IgD-negative memory B cell (primary cell): ENCODE measurements around the gene FHAD1. TPM values are rescaled to one million over a fixed set of nuclear protein-coding genes. Genes with fewer than 3 reads are reported as not detected.

Experiments used
- H3K27ac Mint-ChIP-seq, 3 donors: one replicate each; pipeline ENCODE4 v1.8.0; 2020 to 2022; ENCODE audit warnings: mild to moderate bottlenecking in 3 of 3, mixed read lengths in 3 of 3, moderate library complexity in 1 of 3
- H3K27me3 Mint-ChIP-seq: one replicate; pipeline ENCODE4 v1.8.0; 2021; ENCODE audit warnings: mixed read lengths
- H3K36me3 Mint-ChIP-seq: one replicate; pipeline ENCODE4 v1.8.0; 2020; ENCODE audit warnings: mild to moderate bottlenecking, mixed read lengths
- H3K4me1 Mint-ChIP-seq, 3 donors: one replicate each; pipeline ENCODE4 v1.8.0; 2020 to 2022; ENCODE audit warnings: mixed read lengths in 3 of 3, mild to moderate bottlenecking in 1 of 3
- H3K4me3 Mint-ChIP-seq, 4 donors: one replicate each; pipeline ENCODE4 v1.8.0; 2020 to 2022; ENCODE audit warnings: mild to moderate bottlenecking in 4 of 4, mixed read lengths in 4 of 4, moderate library complexity in 3 of 4
- H3K9me3 Mint-ChIP-seq, 3 donors: one replicate each; pipeline ENCODE4 v1.8.0; 2020 to 2021; ENCODE audit warnings: mixed read lengths in 3 of 3, mild to moderate bottlenecking in 1 of 3
- polyA plus RNA-seq: library from polyadenylated mRNA; unstranded; fragments of 300-500 nt; fragmentation: Illumina TruSeq; gene quantifications from one replicate; pipeline ENCODE4 v1.2.3, GENCODE V29; 2021

The FHAD1 gene
- polyA plus RNA-seq, 1 donor from 2014 or later: not detected

DNA sequence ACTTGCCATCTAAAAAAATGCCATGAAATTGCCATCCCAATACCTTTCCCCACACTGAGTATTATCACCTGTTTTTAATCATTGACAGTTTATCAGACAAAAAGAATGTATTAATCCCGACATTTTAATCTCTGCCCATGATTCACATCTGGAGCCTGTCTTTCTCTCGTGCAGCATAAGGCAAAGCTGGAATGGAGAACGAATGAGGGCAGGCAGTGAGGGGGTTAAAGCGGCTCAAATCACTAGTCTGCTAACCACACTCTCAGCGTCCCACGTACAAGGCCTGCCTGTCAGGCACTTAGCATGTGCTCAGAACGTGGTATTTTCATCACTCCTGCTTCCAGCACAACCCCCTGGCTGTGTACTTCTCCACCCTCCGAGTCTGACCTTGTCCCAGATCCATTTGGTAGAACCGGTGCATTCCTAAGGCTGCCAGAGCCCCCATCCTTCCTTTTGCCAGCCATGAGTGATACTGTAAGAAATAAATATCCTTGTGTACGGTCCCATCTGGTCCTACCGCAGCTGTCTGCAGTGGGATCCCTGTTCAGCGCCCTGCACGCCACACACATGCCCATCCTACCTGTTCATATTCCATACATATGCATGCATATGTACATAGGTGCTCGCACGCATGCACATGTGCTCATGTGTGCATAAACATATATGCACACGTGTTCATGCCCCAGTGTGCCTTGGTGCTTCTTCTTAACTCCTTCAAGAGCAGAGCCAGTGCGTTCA, 34.6 kb upstream of the FHAD1 start:
- no peak overlapping the region for H3K27ac Mint-ChIP-seq
- no peak overlapping the region for H3K4me3 Mint-ChIP-seq
- H3K27me3 Mint-ChIP-seq: peaks cover 19% of the 10 kb centered on the region
- no peaks in the 10 kb centered on the region for H3K4me1 Mint-ChIP-seq
- peaks cover 0 to 3% (median 0%) of the 10 kb centered on the region in 3 donors for H3K9me3 Mint-ChIP-seq
- H3K36me3 Mint-ChIP-seq: no peaks in the 10 kb centered on the region

- H3K9me3 Mint-ChIP-seq: peaks cover 0 to 3% (median 0%) of the 10 kb centered on the region in 3 donors
- H3K27me3 Mint-ChIP-seq: peaks cover 16% of the 10 kb centered on the region
- no peaks in the 10 kb centered on the region for H3K4me1 Mint-ChIP-seq
- H3K36me3 Mint-ChIP-seq: no peaks in the 10 kb centered on the region
- H3K27ac Mint-ChIP-seq: no peak overlapping the region
- H3K4me3 Mint-ChIP-seq: no peak overlapping the region
Observed at GRCh38 chr1:15212954-15213291, 34.1 kb upstream of the FHAD1 start.

DNA sequence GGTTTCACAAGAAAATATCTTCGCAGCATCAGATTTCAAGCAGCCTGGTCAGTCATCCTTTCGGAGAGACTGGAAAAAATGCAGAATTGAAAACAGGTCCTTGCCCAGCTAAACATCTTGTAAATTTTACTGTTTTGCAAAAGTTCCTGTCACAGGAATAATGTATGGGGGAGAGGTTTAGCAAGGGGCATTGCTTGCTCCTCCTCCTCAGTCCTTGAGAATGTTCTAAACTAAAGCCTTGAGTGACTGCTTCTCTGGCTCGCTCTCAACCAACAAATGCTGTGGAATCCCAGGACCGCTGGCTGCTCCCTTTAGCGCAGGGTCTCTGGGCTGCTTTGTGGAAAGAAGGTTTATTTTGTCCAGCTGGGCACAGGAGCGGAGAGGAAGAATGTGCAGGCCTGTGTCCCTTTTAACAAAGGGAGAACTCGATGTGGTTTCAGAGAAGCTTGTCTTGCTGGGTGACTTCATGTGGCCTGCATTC, 33.6 kb upstream of the FHAD1 start:
- H3K4me3 Mint-ChIP-seq: no peak overlapping the region
- H3K27me3 Mint-ChIP-seq: peaks cover 15% of the 10 kb centered on the region
- H3K27ac Mint-ChIP-seq: no peak overlapping the region
- H3K4me1 Mint-ChIP-seq: no peaks in the 10 kb centered on the region
- no peaks in the 10 kb centered on the region for H3K36me3 Mint-ChIP-seq
- peaks cover 0 to 3% (median 0%) of the 10 kb centered on the region in 3 donors for H3K9me3 Mint-ChIP-seq

DNA sequence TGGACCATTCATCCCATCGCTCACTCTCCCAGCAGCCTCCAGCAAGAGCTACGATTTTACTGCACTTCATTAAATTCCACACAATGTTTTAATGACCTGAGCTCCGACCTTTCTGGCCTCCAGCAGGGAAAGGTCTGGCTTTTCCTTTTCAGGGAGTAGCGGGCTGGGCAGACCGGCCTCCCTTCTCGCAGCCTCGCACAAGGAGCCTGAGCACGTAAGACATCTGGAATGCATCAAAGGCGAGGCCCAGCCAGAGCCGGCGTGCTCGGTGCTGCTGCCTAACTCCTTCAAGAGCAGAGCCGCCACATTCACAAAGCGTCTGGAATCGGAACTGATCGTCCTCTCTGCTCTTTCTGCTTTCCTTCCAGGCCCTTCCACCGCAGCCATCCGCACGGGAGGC, 32.5 kb upstream of the FHAD1 start:
- H3K9me3 Mint-ChIP-seq: peaks cover 0 to 5% (median 0%) of the 10 kb centered on the region in 3 donors
- no peaks in the 10 kb centered on the region for H3K4me1 Mint-ChIP-seq
- no peak overlapping the region for H3K4me3 Mint-ChIP-seq
- H3K36me3 Mint-ChIP-seq: no peaks in the 10 kb centered on the region
- H3K27ac Mint-ChIP-seq: no peak overlapping the region
- peaks cover 12% of the 10 kb centered on the region for H3K27me3 Mint-ChIP-seq

DNA sequence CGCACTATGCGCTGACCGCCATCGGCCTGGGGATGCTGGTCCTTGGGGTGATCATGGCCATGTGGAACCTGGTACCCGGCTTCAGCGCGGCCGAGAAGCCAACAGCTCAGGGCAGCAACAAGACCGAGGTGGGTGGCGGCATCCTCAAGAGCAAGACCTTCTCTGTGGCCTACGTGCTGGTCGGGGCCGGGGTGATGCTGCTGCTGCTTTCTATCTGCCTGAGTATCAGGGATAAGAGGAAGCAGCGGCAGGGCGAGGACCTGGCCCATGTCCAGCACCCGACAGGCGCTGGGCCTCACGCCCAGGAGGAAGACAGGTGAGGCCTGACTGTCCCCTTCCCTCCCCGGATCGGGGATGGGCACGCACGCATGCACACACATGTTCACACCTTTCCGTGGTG, 31.9 kb upstream of the FHAD1 start:
- Mint-ChIP-seq H3K4me3 (no peak overlapping the region), H3K4me1 (no peaks in the 10 kb centered on the region), H3K27ac (no peak overlapping the region), H3K9me3 (peaks cover 0 to 5% (median 0%) of the 10 kb centered on the region in 3 donors), H3K36me3 (no peaks in the 10 kb centered on the region), H3K27me3 (peaks cover 12% of the 10 kb centered on the region)

GRCh38 chr1:15217654-15218053, 29.4 kb upstream of the FHAD1 start:
- Mint-ChIP-seq H3K9me3 (peaks cover 0 to 5% (median 0%) of the 10 kb centered on the region in 3 donors), H3K36me3 (no peaks in the 10 kb centered on the region), H3K27ac (no peak overlapping the region), H3K4me3 (no peak overlapping the region), H3K4me1 (no peaks in the 10 kb centered on the region), H3K27me3 (peaks cover 21% of the 10 kb centered on the region)

DNA sequence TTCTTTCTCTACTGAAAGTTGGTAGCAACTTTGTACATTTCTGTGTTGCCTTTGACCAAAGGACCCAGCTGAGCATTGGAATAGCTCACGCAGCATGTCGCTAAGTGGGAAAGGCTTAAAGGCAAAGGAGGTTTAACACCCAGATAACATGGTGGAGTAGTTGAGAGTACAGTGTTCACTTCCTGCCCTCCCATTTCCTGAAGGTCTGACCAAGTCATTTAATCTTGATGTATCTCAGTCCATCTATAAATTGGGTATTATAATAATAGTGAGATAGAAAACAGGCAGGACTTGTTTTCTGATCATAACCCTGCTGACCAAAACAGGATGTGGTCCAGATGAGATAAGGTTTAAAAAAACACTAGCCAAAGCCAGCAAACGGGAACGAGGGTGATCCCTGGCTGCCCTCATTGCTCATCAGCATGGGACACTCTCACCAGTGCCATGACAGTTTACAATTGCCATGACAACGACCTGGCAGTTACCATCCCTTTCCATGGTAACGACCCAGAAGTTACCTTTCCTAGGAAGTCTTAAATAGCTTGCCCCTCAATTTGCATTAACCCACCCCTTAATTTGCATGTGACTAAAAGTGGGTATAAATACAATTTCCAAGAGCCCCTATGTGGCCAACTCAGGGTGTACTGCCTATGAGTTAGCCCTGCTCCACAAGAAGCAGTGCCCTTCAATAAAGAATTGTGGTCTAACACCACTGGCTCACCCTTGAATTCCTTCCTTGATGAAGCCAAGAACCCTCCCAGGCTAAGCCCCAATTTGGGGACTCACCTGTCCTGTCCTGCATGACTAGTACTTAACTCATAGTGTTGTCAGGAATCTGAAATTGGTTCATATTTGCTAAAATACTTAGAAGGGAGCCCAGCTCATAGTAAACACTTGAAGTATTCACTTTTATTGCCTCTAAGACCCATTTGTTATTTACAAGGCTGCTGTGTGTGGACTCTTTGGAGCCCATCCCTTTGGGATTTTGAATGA, 28.4 kb upstream of the FHAD1 start:
- no peaks in the 10 kb centered on the region for H3K36me3 Mint-ChIP-seq
- H3K4me3 Mint-ChIP-seq: no peak overlapping the region
- no peaks in the 10 kb centered on the region for H3K4me1 Mint-ChIP-seq
- peaks cover 0 to 5% (median 0%) of the 10 kb centered on the region in 3 donors for H3K9me3 Mint-ChIP-seq
- H3K27me3 Mint-ChIP-seq: peaks cover 19% of the 10 kb centered on the region
- H3K27ac Mint-ChIP-seq: no peak overlapping the region

GRCh38 chr1:15219280-15220023, 27.6 kb upstream of the FHAD1 start:
- Mint-ChIP-seq H3K27ac (no peak overlapping the region), H3K36me3 (no peaks in the 10 kb centered on the region), H3K27me3 (peaks cover 16% of the 10 kb centered on the region), H3K4me3 (no peak overlapping the region), H3K9me3 (peaks cover 0 to 5% (median 0%) of the 10 kb centered on the region in 3 donors), H3K4me1 (peaks cover 0 to 4% (median 4%) of the 10 kb centered on the region in 3 donors)

DNA sequence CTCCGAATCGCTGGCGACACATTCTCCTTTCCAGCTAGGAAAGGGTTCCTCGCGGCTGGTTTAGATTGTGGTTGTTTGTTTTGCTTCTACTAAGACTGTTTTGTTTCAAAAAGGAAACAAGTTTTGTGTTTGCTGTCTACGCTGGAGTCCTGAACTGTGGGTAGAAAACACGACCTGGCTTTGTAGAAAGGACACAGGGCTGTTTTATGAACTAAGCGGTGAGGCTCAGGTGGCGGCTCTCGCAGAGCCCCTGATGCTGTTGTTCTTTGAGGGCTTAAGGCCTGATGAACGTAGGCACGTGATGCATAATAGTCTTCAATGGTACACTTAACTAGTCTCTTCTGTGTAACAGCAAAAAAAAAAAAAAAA, 27.0 kb upstream of the FHAD1 start:
- H3K36me3 Mint-ChIP-seq: no peaks in the 10 kb centered on the region
- no peak overlapping the region for H3K4me3 Mint-ChIP-seq
- peaks cover 0 to 8% (median 7%) of the 10 kb centered on the region in 3 donors for H3K4me1 Mint-ChIP-seq
- H3K9me3 Mint-ChIP-seq: peaks cover 0 to 5% (median 0%) of the 10 kb centered on the region in 3 donors
- H3K27ac Mint-ChIP-seq: no peak overlapping the region
- peaks cover 18% of the 10 kb centered on the region for H3K27me3 Mint-ChIP-seq

DNA sequence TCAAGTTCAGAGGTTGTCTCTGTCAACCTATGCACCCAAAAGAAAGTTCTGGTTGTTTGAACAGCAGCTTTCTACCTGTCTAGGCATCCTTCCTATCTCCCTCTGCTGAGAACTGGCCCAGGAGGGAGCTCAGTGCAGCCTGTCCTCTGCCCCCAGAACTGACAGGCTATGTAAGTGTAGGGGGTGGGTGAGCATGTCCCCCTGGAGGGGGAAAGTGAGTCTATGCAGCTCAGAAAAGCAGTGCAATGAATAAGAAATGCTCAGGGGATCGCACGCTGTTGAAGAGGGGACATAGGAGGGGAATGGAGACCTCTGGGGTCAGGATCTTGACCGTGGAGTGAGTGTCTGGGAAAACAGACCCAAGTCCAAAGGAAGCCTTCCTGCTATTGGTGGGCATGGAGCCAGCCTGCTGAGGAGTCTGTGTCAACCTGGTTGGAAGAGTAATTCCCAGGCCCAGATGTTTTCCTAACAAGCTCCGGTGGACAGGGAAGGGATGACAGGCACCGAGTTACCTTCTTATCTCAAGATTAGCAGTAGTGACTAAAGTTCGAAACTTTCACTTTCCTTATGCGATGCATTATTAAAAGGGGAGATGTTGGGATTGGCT, 26.1 kb upstream of the FHAD1 start:
- peaks cover 0 to 8% (median 7%) of the 10 kb centered on the region in 3 donors for H3K4me1 Mint-ChIP-seq
- peaks cover 0 to 5% (median 0%) of the 10 kb centered on the region in 3 donors for H3K9me3 Mint-ChIP-seq
- H3K4me3 Mint-ChIP-seq: peak overlapping the region in 1 of 4 donors; percentile 52
- H3K36me3 Mint-ChIP-seq: no peaks in the 10 kb centered on the region
- no peak overlapping the region for H3K27ac Mint-ChIP-seq
- peaks cover 18% of the 10 kb centered on the region for H3K27me3 Mint-ChIP-seq

DNA sequence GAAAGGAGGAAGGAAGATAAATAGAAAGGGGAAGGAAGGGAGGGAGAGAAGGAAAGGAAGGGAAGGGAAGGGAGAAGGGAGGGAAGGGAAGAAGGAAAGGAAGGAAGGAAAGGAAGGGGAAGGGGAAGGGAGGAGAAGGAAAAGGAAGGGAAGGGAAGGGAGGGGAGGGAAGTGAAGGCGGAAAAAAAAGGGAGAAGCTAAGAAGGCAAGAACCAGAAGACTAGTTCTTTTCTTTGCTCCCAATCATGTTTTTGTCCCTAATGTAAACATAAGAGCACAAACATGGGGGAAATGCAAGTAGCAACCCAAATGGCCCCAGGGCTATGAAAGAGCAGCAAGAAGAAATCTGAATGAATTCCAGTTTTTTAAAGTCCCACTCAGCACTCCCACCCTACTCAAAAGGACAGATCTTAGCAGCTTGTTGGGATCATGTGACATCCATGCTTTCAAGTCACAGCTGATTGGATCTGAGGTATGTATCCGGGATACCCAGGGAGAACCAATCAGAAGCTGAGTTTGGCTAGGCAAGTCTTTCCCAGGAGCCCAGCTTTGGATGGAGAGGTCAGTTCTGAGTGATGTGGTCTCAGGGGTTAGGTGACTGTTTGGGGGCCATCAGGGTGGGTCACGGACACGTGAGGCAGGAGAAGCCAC, 24.2 kb upstream of the FHAD1 start:
- peaks cover 17% of the 10 kb centered on the region for H3K27me3 Mint-ChIP-seq
- no peaks in the 10 kb centered on the region for H3K36me3 Mint-ChIP-seq
- peaks cover 0 to 8% (median 7%) of the 10 kb centered on the region in 3 donors for H3K4me1 Mint-ChIP-seq
- no peak overlapping the region for H3K27ac Mint-ChIP-seq
- peaks cover 0 to 3% (median 0%) of the 10 kb centered on the region in 3 donors for H3K9me3 Mint-ChIP-seq
- H3K4me3 Mint-ChIP-seq: no peak overlapping the region

DNA sequence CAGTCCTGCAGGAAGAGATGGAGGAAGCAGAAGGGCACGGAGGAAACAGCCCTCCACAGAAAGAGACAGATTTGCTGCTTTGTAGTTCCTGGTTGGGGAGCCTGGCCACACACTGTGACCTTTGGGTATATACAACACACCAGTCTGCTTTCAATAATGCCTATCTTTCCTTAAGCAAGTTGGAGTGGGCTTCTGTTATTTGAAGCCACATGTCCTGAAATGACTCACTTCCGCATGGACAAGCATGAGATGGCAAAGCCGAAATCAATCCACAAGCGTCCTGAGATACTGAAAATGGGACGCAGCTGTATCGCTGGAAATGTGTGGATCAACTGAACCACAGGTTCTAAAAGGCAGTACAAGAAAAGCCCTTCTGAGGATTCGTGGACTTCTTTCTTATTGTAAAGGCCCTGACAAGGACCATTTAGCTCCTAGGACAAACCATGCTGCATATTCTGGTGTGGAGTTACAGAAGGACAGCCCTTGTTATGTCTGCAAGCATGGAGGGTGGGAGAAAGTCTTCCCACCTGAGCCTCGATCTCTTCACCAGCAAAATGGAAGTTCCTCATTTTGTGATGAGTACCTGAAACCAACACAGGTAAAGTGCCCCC, 22.7 kb upstream of the FHAD1 start:
- H3K36me3 Mint-ChIP-seq: no peaks in the 10 kb centered on the region
- peak overlapping the region in 1 of 4 donors; percentile 51 for H3K4me3 Mint-ChIP-seq
- H3K27ac Mint-ChIP-seq: peak overlapping the region in 1 of 3 donors; percentile 80
- peaks cover 0 to 8% (median 7%) of the 10 kb centered on the region in 3 donors for H3K4me1 Mint-ChIP-seq
- no peaks in the 10 kb centered on the region for H3K9me3 Mint-ChIP-seq
- H3K27me3 Mint-ChIP-seq: peaks cover 16% of the 10 kb centered on the region

GRCh38 chr1:15224974-15225373, 22.0 kb upstream of the FHAD1 start:
- H3K36me3 Mint-ChIP-seq: no peaks in the 10 kb centered on the region
- no peaks in the 10 kb centered on the region for H3K9me3 Mint-ChIP-seq
- H3K4me3 Mint-ChIP-seq: no peak overlapping the region
- H3K4me1 Mint-ChIP-seq: peaks cover 4 to 8% (median 7%) of the 10 kb centered on the region in 3 donors
- peaks cover 15% of the 10 kb centered on the region for H3K27me3 Mint-ChIP-seq
- peak overlapping the region in 1 of 3 donors; percentile 80 for H3K27ac Mint-ChIP-seq
